ENCODE data around the gene SRL.

GRCh38 chr16:4190712-4191333 is 51.1 kb downstream of the SRL start:
- no peak for TF ChIP-seq REST (IDR thresholded peaks at IDR 0.05; ENCODE audit: unreplicated experiment)
- no peak for TF ChIP-seq CTCF (conservative IDR thresholded peaks at IDR 0.05; ENCODE audit: low read depth in 2 of 2)
- no peak for TF ChIP-seq ZNF114 (CRISPR knock-in tag; IDR thresholded peaks at IDR 0.05)
- TF ChIP-seq EZH2 (IDR thresholded peaks at IDR 0.05; ENCODE audit: low read depth, unreplicated experiment), result no peak
- TF ChIP-seq POLR2AphosphoS5 (IDR thresholded peaks at IDR 0.05; ENCODE audit: low read depth), result no peak
- TF ChIP-seq EZH2phosphoT487 (IDR thresholded peaks at IDR 0.05; ENCODE audit: unreplicated experiment), result no peak
- TF ChIP-seq ZNF462 (CRISPR knock-in tag; IDR thresholded peaks at IDR 0.05), result no peak
- TF ChIP-seq ETS1 (IDR thresholded peaks at IDR 0.05), result no peak
- TF ChIP-seq STAT1 (IDR thresholded peaks at IDR 0.05; ENCODE audit: unreplicated experiment), result no peak
- no peak for TF ChIP-seq NANOG (IDR thresholded peaks at IDR 0.05; ENCODE audit: borderline replicate concordance)
- no peak for TF ChIP-seq JUNB (IDR thresholded peaks at IDR 0.05; ENCODE audit: unreplicated experiment)

All from GM23338 (cell line).